ENCODE measurements around the gene TIAM1.

DNA sequence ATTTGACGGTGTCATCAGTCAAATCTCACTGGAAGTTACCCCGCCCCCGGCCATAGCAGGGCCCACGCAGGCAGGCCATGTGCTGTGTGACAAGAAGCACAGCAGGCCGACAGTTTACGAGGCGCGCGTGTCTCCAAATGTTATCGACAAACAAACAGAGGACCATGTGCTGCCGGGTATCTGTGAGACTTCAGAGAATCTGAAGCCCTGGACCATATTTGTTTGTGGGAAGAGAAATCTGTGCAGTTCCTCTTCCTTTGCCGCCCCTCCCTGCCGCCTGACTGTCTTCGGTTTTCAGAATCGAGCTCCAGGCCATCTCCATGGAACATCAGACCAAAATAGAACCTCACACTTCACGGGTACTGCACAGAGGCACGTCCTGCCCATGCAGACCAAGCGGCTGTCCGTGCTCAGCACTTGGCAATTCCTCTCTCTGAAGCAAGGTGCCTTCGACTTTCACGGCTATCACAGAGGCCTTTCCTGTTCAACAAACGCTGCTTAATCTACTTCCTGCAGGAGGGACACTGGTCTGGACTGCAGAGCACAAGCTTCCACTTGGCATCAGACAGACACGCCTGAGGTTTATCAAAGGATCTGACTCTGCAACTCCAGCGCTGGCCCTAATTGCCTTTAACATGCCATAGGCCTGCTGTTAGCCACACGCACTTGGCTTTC lies 170.0 kb downstream of the TIAM1 start:
- TF ChIP-seq, protein P1, sequence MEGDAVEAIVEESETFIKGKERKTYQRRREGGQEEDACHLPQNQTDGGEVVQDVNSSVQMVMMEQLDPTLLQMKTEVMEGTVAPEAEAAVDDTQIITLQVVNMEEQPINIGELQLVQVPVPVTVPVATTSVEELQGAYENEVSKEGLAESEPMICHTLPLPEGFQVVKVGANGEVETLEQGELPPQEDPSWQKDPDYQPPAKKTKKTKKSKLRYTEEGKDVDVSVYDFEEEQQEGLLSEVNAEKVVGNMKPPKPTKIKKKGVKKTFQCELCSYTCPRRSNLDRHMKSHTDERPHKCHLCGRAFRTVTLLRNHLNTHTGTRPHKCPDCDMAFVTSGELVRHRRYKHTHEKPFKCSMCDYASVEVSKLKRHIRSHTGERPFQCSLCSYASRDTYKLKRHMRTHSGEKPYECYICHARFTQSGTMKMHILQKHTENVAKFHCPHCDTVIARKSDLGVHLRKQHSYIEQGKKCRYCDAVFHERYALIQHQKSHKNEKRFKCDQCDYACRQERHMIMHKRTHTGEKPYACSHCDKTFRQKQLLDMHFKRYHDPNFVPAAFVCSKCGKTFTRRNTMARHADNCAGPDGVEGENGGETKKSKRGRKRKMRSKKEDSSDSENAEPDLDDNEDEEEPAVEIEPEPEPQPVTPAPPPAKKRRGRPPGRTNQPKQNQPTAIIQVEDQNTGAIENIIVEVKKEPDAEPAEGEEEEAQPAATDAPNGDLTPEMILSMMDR (conservative IDR thresholded peaks at IDR 0.05 in 1 of 2, IDR thresholded peaks at IDR 0.05 in 1 of 2; ENCODE audit: extremely low read depth in 1 of 2, insufficient read depth in 1 of 2, low read depth in 1 of 2, low read length in 2 of 2): no peak
- no peak for TF ChIP-seq EZH2 (IDR thresholded peaks at IDR 0.05; ENCODE audit: borderline replicate concordance, low read length)

Measured in mammary epithelial cell (primary cell).